GM18507 (cell line): ENCODE data around the gene ARHGEF16.

ENCODE experiments used
- DNase-seq: peaks from one replicate; pipeline ENCODE4 v3.0.0; 2011; ENCODE audit warnings: low read depth; ENCODE audit not compliant: insufficient read length; ENCODE audit errors: extremely low spot score
- FAIRE-seq: peaks from 2 replicates; lab custom pipeline; 2011; peaks lifted over from hg19 to GRCh38; lab: Jason Lieb, UNC

ARHGEF16 gene

GRCh38 chr1:3507636-3508275 lies 53.3 kb downstream of the ARHGEF16 start:
- DNase-seq (no peak), FAIRE-seq (no peak)

GRCh38 chr1:3508757-3509415 lies 54.4 kb downstream of the ARHGEF16 start:
- no peak for DNase-seq
- no peak for FAIRE-seq

DNA sequence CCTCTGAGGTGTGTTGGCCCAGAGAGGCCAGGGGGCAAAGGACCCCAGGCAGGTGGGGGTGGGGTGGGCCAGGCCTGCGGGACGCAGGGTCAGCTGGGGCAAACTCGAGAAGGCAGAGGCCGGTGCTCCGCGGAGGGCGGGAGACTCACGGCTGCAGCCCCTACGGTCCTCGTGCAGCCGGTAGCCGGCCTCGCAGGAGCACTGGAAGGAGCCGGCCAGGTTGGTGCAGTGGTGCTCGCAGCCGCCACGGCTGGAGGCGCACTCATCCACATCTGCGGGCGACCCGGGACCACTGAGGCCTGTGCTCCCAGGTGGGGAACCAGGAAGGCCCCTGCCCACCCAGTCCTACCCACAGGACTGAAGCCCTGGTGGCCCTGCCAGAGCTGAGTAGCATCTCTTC lies 55.3 kb downstream of the ARHGEF16 start:
- no peak for FAIRE-seq

GRCh38 chr1:3510136-3510955 lies 55.9 kb downstream of the ARHGEF16 start:
- DNase-seq: no peak
- FAIRE-seq: no peak

More for the DNA sequence above, 55.3 kb downstream of the ARHGEF16 start:
- DNase-seq: no peak

GRCh38 chr1:3510956-3511250 lies 56.4 kb downstream of the ARHGEF16 start:
- no peak for FAIRE-seq

DNA sequence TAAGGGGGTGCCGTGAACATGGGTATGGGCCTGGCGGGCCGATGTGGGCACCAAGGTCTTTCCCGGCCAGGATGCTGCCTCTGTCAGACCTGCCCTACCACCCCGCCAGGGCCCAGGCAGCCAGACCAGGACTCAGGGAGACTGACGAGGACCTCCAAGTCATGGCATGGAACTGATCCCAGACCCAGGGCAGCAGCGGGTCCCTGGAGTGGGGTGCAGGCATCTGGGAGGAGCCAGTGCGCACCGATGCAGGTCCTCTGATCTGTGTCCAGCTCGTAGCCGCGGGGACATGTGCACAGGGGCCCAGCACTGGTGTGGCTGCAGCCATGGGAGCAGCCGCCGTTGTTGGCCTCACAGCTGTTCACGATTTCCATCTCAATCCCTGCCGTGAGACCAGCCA lies 56.8 kb downstream of the ARHGEF16 start:
- FAIRE-seq (no peak), DNase-seq (no peak)

More at GRCh38 chr1:3510956-3511250, 56.4 kb downstream of the ARHGEF16 start:
- DNase-seq: no peak

DNA sequence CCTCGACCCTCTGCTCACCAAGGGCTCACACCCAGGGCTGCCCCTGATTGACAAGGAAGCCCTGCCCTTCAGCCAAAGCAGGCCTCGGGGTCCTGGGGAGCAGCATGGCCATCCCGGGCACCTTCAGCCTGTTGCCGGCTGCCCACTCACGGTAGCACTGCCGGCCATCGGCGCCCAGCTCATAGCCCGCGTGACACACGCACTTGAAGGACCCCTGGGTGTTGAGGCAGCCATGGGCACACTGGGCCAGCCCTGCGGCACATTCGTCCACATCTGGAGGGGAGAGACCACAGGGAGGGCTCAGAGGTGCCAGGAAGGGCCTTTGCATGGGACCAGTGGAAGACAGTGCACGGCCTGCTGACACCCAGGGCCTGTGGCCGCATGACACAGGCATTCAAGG lies 57.4 kb downstream of the ARHGEF16 start:
- DNase-seq (no peak), FAIRE-seq (no peak)

GRCh38 chr1:3514404-3514803 lies 59.9 kb downstream of the ARHGEF16 start:
- DNase-seq (no peak), FAIRE-seq (no peak)

GRCh38 chr1:3515272-3515671 lies 60.8 kb downstream of the ARHGEF16 start:
- FAIRE-seq (no peak), DNase-seq (no peak)

DNA sequence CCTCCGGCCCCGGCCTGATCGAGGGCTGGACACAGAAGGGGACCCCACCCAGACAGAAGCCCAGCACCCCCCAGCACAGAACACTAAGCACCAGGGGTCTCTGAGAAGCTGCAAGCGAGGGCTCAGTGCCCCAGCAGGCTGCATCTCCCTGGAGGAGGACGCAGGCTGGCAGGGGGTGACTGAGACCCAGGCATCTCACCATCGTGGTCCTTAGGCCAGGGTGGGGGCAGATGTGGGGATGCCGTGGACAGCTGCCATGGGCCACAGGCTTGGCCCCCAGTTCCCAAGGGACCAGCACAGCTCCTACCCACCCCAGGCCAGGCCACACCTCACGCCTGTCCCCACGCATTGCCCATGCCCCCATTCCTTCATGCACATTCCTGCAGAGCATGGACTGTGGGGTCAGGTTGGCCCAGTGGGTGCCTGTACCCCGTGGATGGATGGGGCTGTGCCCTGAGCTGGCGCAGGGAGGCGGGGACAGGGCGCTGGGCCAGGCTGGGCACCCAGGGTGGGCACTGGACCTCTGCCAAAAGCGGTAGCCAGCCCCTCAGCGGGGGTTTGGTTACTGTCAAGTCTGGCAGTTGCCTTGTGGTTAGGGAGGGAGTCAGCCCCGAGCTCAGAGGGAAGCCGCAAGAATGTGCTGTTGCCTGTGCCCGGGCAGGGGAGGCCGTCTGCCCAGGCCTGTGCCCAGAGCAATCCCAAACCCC lies 61.5 kb downstream of the ARHGEF16 start:
- DNase-seq: no peak
- no peak for FAIRE-seq

DNA sequence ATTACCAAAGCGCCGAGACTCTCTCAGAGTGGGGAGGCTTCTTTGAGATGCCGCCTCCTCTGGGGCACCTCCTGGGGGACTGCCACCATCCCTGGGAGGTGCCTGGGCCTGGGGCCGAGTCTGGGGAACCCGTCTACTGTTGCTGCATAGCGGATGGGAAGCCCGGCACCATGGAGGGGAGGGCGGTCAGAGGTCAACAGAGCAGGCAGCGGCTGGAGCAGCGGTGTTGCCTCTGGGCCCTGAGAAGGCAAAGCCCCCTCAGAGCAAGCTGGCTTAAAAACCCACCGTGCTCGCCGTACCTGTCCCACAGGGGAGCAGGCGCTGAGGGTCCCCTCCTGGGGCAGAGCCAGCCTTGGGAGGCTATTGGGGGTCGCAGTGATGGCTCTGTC lies 62.0 kb downstream of the ARHGEF16 start:
- DNase-seq: no peak
- FAIRE-seq: no peak

DNA sequence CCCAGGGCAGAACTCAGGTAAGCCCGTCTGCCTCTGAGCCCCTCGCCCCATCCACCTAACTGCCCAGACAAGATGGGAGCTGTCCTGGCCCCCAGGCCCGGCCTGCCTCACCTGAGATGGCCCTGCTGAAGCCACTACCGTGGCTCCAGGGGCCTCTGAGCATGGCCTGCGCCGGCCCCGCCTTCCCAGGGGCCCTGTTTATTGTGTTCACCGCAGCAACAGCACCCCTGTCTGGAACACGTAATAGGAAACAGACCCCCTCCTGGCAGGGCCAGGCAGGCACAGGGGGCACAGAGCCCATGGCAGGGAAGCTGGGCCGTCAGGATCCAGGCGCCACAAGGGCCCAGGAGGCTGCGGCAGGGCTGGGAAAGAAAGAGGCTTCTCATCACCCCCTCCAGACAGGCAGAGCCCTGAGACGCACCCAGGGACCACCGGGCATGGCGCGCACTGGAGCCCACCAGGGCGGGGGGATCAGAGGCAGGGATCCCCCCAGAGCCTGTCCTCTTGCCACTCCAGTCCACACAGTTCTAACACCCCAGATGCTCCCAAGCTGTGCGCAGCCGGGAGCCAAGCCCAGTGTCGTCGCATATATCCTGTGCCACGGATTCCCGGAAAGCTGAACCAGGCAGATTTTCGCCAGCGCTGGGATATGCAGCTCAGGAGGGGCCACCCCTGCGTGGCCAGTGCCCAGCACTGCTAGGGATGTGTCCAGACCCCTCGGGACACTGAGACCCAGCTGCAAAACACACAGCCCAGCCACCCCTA lies 62.6 kb downstream of the ARHGEF16 start:
- no peak for FAIRE-seq

GRCh38 chr1:3518256-3518655 lies 63.8 kb downstream of the ARHGEF16 start:
- no peak for DNase-seq
- FAIRE-seq: no peak

More for the DNA sequence above, 62.6 kb downstream of the ARHGEF16 start:
- no peak for DNase-seq

DNA sequence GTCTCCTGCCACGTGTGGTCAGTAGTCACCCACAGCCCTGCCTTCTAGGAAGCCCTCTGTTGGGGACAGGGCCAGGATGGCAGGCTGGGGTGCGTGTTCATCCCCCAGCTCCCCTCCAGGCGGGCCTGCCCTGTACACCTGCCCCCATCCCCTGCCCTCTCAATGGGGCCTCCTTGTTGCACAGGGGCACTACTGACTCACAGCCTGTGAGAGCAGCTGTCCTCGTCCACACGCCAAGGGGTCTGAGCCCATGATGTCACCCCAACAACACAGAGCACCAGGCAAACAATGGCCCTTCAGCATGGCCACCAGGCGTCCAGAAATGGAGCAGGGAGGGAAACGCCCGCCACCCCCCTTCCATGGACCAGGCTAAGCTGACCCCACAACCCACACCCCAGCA lies 64.3 kb downstream of the ARHGEF16 start:
- FAIRE-seq: no peak
- DNase-seq: no peak

GRCh38 chr1:3519301-3519885 lies 64.9 kb downstream of the ARHGEF16 start:
- no peak for DNase-seq
- no peak for FAIRE-seq

- FAIRE-seq (no peak), DNase-seq (no peak)
Measured at GRCh38 chr1:3520419-3521378, 66.2 kb downstream of the ARHGEF16 start.

DNA sequence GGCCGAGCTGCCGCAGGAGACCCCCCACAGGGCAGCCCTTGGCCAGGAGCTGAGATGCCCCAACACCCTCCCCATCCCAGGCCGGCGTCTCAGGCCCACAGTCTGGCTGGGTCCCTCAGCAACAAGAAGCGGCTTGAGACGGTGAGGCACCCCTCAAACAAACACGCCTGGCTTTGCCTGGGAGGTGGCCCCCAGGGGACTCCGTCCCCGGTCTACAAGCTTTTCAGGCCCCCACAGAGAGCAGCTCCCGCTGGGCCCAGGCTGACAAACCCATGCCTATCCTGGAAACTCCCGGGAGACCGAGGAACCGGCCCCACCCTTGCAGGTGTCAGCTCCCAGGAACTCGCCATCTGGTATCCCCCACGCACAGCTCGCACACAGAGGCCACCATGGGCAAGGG lies 67.0 kb downstream of the ARHGEF16 start:
- FAIRE-seq (no peak), DNase-seq (no peak)

GRCh38 chr1:3522112-3522511 lies 67.6 kb downstream of the ARHGEF16 start:
- DNase-seq: no peak
- FAIRE-seq: no peak
